Kidney glomerular epithelial cell (primary cell): ENCODE data around the gene OOSP1.
"Not testable (repeated sequence)": the region's sequence is repeated elsewhere in the genome, so short reads cannot be mapped to it uniquely, and the experiment has no call there.

Experiments
- DNase-seq: peaks from one replicate; lab custom pipeline; 2025; lab: John Stamatoyannopoulos, UW

The OOSP1 gene

GRCh38 chr11:59960502-59961381 is 22.5 kb downstream of the OOSP1 start:
- DNase-seq = no peak

DNA sequence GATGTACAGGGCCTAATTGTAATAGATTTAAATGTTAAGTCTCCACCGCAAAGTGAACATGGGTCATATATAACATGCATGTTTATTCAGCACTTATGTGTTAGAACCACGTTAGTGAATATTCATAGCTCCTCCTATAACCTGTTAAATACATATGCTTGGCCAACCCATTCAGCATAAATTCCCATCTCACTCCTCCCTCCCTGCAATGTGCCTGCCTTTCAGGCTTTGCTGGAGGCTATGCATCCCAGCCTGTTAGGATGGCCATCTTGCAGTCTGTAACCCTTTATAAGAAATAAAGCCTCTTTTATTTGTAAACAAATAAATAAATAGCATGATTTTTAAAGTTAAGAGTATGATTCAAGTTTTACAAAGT is 23.9 kb downstream of the OOSP1 start:
- DNase-seq = no peak

GRCh38 chr11:59963733-59964132 is 25.5 kb downstream of the OOSP1 start, which contains the start of gene OOSP4A:
OOSP4A (plus strand) TSS chr11:59964033; CDS start chr11:59964033, 0 bp downstream.
- DNase-seq = no peak

DNA sequence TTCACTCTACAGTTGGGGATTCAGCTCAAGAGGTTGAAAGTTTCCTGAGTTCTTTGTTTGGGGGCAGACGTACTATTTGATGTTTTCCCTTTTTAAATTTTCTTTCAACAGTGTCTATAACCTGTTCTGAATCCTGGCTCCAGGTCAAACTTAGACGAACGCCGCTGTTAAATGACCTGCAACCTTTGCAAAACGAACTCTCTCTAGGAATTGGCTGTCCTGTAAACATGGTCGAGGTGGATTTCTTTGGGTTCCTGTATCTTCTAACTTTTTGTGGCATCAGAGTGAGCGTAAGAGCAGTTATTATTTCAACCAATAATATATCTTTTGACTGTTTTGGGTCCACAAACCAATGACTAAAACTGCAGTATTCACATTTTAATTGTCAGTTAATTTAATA is 27.2 kb downstream of the OOSP1 start:
- DNase-seq = no peak

- no peak for DNase-seq
Measured at GRCh38 chr11:59966201-59966600, 28.0 kb downstream of the OOSP1 start.

- no peak for DNase-seq
Measured at GRCh38 chr11:59967677-59968394, 29.6 kb downstream of the OOSP1 start.

- no peak for DNase-seq
Measured at GRCh38 chr11:59968395-59968783, 30.2 kb downstream of the OOSP1 start.

- DNase-seq = no peak
Measured at GRCh38 chr11:59973097-59973496, 34.9 kb downstream of the OOSP1 start.

- DNase-seq = no peak
Measured at GRCh38 chr11:59981106-59981770, 43.0 kb downstream of the OOSP1 start.

GRCh38 chr11:59982037-59982436 is 43.8 kb downstream of the OOSP1 start:
- DNase-seq = not testable (repeated sequence)

- no peak for DNase-seq
Measured at GRCh38 chr11:59983212-59983611, 45.0 kb downstream of the OOSP1 start.

DNA sequence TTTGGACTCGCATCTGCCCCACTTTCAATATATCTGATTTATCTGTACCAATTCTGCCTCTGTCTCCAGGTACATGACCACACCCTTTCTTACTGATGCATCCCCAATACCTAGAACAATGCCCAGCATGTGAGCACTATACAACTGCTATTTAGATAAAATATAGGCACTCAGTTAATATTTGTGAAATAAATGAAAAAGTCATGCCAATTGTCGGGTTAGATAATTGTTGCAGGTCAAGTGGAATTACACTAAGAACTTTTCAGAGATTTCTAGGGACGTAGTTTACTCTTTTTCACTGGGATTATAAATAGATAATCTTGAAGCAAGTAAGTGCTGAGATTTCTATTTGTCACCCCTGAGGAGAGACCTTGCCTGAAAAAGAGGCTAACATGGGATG is 46.1 kb downstream of the OOSP1 start:
- DNase-seq = no peak

DNA sequence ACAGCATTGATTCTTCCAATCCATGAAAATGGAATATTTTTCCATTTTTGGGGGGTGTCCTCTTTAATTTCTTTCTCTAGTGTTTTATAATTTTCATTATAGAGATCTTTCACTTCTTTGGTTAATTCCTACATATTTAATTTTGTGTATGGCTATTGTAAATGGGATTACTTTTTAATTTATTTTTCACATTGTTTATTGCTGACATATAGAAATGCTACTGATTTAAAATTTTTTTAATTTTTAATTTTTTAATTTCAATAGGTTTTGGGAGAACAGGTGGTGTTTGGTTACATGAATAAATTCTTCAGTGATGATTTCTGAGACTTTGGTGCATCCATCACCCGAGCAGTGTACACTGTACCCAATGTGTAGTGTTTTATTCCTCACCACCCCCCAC is 52.2 kb downstream of the OOSP1 start:
- no peak for DNase-seq

- no peak for DNase-seq
Measured at GRCh38 chr11:59992425-59992824, 54.2 kb downstream of the OOSP1 start.

- DNase-seq = no peak
Measured at GRCh38 chr11:59997800-59998199, 59.6 kb downstream of the OOSP1 start.

DNA sequence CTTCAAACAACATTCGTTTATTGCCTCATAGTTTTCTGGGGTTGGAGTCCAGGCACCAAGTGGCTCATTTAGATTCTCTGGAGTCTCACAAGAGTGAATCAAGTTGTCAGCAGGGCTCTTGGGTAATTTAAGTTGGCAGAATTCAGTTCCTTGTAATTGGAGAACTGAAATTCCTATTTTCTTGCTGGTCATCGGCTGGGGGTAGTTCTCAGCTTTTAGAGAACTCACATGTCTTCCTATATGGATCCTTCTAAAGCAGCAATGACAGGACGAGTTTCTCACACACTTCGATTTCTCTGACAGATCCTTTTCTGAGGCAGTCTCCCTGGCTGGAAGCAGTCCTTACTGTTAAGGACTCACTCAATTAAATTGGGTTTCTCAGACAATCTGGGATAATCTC is 61.5 kb downstream of the OOSP1 start:
- no peak for DNase-seq

DNA sequence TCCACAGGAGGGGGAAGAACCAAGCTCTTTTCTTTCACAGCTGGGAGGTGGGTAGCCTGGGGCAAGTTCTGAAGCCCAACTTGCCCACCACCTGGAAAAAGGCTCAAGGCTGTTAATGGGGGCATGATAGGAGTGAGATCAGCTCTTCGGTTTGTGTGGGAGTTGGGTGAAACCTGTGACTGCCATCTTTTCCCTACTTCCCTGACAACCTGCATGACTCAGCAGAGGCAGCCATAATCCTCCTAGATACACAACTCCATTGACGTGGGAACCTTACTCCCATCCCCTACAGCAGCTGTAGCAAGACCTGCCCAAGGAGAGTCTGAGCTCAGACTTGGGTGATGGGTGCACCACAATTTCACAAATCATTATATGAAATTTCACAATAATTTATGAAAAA is 65.5 kb downstream of the OOSP1 start:
- no peak for DNase-seq

- DNase-seq = no peak
Measured at GRCh38 chr11:60005360-60005759, 67.1 kb downstream of the OOSP1 start.
